Erythroblast (primary cell): ENCODE measurements around the gene RGS14.

Experiments
- DNase-seq, 2 experiments: peaks; one replicate each; lab custom pipeline; 2025; lab: John Stamatoyannopoulos, UW
- GATA1 ChIP-seq: IDR thresholded peaks from 2 replicates; pipeline ENCODE4 v1.6.1; 2011; ENCODE audit warnings: low read depth, mild to moderate bottlenecking, control low read depth, low read length, moderate library complexity
- POLR2A ChIP-seq: IDR thresholded peaks from 2 replicates; pipeline ENCODE4 v1.6.1; 2011; ENCODE audit warnings: mild to moderate bottlenecking, low read length

Gene RGS14

DNA sequence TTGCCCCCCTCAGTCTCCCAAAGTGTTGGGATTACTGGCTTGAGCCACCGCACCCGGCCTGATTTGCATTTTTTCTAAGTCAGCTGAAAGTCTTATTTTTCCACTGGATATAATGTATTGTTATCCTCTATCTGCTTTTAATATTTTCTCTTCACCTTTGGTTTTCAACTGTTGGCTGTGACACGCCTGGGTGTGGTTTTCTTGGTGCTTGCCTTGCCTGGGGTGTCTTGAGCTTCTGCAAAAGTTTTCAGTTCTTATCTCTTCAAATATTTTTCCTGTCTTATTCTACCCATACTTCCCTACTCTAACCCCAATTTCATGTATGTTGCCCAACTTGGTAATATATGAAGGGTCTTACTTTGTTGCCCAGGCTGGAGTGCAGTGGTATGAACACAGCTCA, 41.7 kb upstream of the RGS14 start:
- no peak for DNase-seq
- TF ChIP-seq POLR2A (no peak), GATA1 (no peak)

DNA sequence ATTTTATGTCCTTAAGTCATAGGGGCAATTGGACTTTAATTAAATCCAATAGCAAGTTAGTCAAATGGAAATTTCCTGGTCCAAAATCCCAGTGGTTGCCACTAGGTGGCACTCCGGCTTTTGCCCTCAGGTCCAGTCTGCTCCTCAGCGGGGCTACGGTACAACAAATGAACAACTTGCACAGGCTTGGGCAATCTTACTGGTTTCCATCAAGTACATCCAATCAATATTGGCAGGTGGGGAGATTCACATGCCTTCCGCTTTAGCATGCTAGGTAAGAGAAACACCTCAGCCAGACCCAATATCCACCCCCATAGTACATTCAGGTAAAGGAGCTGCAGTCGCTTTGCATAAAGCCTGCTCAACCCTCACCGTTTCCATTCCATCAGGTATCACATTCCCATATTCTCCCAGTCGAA, 39.8 kb upstream of the RGS14 start:
- peak; percentile 79 to 86 for DNase-seq
- TF ChIP-seq POLR2A: no peak
- TF ChIP-seq GATA1: no peak

DNA sequence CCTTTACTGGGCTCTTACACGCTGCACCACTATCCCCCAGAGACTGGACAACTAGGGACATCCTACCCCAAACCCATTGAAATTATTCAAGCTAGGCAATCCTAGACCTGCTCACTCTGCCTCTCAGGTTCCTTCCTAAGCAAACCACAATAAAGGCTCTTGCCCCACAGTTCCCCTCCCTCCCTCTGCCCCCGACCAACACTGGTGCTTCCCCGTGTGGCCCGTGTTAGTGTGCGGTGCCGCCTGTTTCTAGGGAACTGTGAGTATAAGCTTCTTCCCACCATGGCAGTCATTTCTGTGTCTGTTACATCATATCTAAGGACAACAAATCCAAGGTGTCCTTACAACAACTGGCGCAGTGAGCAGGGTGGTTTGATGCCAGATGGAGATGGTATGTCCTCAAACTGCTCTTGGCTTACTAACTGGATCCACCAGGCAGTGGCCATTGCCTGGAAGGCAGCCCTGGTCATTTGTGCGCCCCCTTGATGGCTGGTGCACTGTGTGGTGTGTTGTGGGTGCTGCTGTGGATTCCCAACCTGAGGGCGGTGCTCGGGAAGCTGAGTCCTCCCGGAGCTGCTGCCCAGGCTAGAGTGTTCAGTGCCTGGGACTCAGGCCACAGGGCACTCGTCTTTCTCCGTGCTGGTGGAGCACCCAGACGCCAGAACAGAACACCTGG, 37.7 kb upstream of the RGS14 start:
- TF ChIP-seq GATA1 (no peak), POLR2A (no peak)
- no peak for DNase-seq

DNA sequence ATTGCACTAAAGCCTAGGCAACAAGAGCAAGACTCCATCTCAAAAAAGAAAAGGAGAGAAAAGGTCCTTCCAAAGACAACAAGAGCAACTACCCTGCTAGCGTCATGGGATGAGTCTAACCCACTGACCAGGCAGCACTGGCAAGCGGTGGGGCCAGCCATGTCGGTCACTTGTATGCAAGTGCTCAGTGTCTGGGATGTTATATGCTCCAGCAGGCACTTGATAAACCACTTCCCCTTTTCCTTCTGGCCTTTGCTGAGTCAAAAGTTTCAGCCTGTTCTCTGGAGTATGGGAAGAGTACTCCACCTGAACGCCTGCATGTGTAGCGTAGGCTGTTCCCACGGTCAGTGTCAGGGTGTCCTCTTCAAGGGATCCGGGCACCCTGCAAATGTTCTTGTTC, 36.8 kb upstream of the RGS14 start:
- no peak for DNase-seq
- TF ChIP-seq POLR2A (no peak), GATA1 (no peak)

DNA sequence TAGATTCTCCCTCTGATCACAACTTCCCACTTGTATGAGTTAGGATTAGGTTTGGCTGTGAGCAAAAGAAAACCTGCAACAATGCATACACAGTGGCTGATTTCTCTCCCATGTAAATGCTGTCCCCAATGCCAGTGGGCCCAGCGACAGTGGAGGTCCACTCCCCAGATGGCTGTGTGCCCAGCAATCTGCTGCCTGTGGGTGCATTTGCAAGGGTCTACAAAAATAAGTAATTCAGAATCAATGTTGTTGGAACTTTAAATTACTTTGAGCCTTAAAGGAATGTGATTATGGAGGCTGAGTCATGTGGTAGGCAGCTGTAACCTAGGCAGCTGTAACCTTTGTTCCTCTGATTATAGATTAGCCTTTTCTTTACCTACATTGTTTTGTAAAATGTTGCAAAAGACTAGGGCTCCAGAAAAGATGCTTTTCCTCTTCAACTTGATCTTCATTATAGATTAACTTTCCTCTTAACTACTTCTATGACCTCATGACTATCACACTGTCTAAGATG, 31.8 kb upstream of the RGS14 start:
- no peak for TF ChIP-seq GATA1
- no peak for TF ChIP-seq POLR2A
- DNase-seq: no peak

DNA sequence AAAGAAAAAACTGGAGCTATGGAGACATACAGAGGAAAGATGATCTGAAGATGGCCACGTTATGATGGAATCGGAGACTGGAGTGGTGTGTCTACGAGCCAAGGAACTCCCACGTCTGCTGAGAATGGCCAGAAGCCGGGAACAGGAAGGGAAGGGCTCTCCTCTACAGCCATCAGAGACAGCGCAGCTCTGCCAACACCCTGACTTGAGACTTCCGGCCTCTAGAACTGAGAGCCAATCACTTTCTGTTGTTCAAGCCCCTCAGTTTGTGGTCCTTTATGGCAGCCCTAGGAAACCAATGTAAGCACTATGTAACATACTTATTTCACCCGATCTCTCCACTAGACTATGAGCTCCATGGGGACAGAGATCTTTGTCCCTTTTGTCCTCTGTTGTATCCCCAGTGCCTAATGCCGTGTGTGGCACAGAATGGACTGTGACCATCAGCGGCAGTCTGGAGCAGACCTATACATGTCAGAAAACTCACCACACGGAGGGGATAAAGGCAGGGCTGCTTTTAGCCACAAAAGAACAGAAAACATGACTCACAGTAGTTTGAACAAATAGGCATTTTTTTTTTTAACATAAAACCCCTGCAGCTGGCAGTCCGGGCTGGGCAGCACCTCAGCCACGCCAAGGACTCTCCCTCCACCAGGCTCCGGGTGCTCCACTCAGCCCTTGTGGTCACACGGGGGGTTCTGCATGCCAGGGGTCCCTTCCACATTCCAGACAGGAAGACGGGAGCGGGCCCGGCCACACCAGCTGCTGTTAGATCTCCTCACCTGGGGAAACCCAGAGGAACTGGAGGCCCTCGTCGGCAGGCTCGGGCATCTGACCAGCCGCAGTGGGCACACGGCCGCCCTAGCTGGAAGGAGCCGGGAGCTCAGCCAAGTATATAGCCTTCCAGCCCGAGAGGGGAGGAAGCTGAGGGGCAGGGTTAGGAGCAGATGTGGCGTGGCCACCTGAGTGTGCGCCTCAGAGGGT, 29.9 kb upstream of the RGS14 start:
- no peak for TF ChIP-seq POLR2A
- no peak for DNase-seq

DNA sequence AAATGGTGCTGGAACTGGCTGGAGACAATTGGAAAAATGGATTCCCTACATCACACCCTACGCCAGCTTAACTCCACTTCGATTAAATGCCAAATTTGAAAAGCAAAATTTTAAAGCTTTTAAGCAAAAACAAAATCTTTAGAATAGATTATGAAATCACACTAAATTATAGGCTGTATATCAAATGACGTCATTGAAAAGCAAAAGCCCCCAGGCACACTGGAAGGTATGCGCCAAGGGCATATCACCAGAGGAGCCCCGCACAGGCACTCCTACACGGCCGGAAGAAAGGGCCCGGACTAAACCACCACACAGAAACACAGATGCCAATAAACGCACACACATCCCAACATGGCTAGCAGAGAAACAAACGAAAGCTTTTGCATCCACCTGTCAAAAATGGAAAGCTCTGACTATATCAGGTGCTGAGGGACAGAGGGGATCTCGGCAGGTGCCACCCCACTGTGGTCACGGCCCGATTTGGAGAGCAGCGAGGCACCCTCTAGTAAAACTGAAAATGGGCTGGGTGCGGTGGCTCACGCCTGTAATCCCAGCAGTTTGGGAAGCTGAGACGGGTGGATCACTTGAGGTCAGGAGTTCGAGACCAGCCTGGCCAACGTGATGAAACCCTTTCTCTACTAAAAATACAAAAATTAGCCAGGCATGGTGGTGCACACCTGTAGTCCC, 29.0 kb upstream of the RGS14 start:
- no peak for DNase-seq
- no peak for TF ChIP-seq POLR2A
- no peak for TF ChIP-seq GATA1

DNA sequence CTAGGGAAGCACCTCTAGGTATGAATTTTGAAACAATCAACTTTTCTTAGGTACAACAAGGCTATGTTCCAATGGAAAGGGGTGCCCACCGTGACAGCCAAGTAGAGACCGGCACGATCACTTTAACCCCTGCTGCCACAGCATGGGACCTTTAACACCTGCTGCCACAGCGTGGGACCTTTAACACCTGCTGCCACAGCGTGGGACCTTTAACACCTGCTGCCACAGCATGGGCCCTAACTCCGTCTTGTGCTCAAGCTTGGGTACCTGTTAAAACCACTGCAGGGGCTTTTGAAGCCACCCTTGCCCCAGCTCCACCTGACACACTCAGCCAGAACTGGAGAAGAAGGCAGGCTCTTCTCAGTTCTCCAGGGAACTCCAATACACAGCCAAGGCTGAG, 27.8 kb upstream of the RGS14 start:
- no peak for TF ChIP-seq GATA1
- TF ChIP-seq POLR2A: no peak
- DNase-seq: no peak

DNA sequence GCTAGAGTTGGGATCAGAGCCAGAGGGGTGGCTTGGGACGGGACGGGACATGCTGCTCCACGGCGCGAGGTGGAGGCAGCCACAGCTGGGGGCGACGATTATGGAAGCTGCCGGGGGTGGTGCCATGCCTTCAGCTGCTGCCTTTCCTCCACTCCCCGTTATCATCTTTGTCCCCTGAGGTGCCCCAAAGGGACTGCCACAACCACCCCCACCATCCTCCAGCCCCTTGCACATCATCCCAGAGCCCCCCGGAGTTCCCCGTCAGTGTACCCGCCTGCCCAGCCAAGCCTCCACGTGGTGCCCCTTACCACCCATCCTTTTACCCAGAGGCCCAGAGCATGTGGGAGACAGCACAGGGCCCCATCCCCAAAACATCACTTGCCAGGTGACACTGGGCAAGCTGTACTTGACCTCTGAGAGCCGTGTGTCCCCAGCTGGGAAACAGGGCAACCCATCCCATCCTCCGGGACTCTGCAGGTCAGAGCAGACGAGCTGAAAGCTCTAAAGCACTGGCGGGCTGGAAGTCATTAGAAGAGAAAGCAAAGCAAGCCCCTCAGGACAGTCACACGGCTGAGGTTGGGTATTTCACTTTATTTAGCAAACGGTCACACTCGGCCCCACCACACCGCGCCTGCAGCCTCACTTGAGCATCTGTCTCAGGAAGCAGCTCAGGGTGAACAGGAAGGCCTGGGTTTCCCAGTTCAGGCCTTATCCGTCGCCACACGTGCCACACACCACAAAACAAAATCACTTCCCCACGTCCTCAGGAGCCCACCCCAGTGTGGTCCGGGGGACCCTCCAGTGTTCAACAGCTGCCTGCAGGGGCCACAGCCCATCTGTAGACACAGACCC, 26.5 kb upstream of the RGS14 start:
- DNase-seq: no peak
- TF ChIP-seq POLR2A: no peak
- no peak for TF ChIP-seq GATA1

DNA sequence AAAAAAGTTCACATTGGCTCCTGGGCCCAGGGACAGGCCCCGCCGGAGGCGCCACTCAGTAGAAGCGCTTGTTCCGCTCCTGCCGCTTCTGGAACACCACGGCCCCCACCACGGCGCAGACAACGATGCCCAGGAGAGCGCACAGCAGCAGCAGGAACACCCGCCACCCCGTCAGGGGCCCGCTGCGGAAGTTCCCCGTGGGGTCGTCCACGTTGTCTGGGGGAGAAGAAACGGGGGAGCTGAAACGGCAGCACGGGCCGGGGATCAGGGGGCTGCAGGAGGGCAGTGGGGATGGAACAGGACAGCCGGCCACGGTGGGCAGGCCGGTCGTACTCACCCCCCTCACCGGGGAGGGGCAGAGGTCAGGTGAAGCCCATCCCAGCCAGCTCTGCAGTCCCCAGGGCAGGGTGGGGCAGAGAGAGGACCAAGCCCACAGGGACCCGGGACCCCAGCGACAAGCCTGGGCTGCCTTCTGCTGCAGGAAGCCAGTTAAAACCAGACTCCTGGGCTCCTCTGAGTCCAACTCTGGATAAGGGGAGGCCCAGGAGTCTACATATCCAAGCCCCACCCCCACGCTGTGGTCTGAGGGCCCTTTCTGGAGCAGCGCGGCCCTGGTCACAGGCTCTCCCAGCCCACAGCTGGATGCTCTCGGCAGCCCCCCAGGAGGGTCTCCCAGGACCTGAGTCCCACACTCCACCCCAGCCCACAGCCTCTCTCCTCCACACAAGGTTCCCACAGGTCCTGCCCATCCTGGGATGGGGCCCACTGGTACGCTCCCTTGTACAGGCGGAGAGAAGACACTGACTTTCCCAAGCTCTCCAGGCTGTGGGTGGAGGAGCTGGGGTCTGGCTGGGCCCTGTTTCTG, 25.5 kb upstream of the RGS14 start:
- TF ChIP-seq GATA1 (no peak), POLR2A (no peak)
- DNase-seq: no peak

DNA sequence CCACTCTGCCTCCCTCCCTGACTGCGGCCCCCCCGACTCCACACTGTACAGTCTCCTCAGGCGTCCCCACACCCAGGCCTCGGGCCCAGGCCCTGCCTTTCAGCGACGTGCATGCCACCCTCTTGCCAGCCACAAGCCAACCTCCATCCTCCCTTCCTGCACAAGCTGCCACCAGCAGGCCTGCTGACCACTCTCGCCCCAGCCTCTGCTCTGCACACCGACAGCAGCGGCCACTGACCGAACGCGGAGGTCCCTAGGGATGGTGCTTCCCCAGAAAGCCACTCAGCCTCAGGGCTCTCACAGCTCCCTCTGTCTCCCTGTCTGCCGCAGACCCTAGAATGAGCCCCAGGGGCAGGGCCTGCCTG, 24.8 kb upstream of the RGS14 start:
- no peak for DNase-seq
- TF ChIP-seq POLR2A: no peak
- TF ChIP-seq GATA1: no peak
